HG02678 (cell line): ENCODE data around the gene STK32C.

Source experiments
- ATAC-seq: cut with Tn5 transposase; IDR thresholded peaks from one replicate; pipeline ENCODE4 v1.9.1; 2021; ENCODE audit warnings: mild to moderate bottlenecking, moderate library complexity; ENCODE audit not compliant: unreplicated experiment

The STK32C gene

DNA sequence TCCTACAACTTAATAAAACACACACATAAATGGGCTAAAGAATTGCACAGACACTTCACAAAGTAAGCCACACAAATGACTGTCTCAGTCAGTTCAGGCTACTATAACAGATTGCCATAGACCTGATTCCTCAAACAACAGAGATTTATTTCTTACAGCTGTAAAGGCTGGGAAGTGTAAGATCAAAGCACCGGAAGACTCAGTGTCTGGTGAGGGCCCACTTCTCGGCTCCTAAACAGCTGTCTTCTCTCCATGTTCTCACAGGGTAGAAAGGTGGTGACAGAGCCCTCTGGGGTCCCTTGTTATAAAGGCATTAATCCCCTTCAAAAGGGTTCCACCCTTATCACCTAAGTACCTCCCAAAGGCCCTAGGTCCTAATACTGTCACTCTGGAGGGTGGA lies 18.3 kb downstream of the STK32C start:
- no peak for ATAC-seq

DNA sequence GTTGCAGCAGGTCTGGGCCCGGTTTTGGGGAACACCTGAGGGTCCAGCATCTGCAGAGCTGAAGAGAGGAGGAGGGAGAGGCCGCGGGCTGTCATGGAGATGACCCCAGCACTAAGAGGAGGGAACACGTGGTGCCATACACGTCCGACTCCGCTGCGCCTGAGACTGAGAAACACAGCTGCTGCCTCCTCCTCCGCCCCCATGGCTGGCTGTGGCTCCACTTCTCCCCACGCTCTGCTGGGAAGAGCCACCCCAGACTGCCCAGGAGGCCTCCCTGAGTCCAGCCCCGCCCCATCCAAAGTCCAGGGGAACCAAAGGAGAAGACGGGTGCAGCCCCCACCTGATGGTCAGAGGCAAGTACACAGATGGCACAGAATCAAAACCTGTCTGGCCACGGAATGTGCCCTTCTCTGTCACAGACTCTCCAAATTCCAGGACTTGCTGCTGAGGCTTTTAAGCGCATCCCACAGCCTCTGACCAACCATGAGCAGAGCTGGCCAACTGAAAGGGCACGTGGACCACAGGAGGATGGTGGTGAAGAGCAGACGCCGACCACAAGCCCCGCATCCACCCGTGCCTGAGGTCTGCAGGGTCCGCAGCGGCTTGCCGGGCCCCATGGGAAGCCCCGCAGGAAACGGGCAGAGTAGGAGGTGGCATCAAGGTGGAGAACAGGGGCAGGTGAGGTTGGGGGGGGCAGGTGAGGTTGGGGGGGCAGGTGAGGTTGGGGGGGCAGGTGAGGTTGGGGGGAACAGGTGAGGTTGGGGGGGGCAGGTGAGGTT lies 24.0 kb downstream of the STK32C start:
- ATAC-seq = no peak

DNA sequence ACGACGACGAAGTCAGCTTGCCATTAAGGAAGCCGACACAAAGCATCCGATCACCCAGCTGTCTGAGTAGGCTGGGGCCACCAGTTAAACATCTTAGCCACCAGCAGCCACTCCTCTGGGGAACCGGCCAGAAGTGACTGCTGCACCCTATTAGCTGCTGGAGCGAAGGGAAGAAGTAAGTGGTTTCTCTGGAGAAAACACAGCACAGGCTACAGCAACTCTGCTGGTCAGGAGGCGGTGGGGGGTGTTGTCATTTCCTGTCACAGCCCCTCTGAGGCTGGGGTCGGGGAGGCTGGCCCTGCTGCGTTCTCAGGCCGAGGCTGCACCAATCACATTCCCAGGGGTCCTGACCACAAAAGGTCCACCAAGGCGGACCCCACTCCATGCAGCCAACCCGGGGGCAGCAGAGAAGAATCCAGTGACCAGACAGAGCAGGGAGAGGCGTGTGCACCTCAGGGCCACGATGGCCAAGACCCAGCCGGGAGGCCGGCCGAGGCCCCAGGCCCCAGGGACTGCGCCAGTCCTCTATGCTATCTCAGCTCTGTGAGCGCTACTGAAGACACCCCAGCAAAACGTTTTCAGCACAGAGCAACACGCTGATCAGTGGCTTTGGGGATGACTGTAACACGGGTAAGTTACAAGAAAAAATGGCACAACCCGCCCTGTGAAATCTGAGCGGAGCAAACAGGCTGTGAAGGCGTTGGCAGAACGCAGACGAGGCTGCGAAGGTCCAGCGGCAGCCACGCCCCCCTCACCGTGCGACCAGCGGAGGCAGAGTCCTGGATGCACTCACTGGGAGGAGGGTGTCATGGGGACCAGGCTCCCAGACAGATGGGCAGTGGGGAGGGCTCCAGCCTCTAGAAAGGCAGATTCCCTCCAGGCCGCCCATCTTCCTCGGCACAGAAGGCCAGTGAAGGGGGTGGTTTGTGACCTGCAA lies 24.8 kb downstream of the STK32C start:
- no peak for ATAC-seq

DNA sequence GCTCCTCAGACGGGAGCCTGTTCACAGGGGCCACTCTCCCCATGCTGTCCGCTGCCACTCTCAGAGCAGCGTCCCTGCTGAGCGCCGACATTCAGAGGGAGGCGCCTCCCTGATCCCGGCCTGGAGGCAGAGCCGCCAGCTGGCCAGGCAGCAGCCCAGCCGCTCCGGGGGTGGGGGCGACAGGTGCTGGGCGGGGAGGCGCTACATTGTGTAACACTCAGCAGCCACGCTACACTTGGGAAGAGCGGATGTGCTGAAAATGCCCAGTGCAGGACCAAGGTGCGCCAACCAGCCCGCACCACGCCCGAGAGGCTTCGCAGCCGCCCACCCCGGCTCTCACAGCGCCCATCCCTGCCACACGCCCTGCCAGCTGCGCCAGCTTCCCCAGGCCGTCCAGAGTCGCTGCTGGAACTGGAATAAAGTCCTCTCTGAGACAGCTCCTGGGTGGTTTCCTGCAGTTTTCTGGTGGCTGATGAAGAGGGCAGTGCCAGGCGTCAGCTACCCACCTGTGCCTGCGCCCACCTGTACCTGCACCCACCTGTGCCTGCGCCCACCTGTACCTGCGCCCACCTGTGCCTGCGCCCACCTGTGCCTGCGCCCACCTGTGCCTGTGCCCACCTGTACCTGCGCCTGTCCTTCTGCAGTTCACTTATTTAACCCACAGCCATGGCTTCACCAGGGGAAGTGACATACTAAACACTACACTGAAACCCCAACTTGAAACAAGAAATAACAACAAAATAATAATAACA lies 25.7 kb downstream of the STK32C start:
- no peak for ATAC-seq

DNA sequence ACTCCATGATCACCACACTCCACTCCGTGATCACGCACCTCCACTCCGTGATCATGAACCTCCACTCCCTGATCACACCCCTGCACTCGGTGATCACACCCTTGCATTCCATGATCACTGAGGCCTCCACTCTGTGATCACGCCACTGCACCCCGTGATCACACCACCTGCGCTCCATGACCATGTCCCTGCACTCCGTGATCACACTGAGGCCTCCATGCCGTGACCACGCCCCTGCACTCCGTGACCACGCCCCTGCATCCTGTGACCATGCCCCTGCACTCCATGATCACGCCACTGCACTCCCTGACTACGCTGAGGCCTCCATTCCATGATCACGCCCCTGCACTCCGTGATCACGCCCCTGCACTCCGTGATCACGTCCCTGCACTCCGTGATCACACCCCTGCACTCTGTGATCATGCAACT lies 27.1 kb downstream of the STK32C start:
- no peak for ATAC-seq

DNA sequence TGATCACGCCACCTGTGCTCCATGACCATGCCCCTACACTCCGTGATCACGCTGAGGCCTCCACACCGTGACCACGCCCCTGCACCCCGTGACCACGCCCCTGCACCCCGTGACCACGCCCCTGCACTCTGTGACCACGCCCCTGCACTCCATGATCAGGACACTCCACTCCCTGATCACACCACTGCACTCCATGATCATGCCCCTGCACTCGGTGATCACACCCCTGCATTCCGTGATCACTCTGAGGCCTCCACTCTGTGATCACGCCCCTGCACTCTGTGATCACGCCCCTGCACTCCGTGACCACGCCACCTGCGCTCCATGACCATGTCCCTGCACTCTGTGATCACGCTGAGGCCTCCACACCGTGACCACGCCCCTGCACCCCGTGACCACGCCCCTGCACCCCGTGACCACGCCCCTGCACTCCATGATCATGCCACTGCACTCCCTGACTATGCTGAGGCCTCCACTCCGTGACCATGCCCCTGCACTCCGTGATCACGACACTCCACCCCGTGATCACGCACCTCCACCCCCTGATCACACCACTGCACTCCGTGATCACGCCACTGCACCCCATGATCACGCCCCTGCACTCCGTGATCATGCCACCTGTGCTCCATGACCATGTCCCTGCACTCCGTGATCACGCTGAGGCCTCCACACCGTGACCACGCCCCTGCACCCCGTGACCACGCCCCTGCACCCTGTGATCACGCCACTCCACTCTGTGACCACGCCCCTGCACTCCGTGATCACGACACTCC lies 27.7 kb downstream of the STK32C start:
- no peak for ATAC-seq

DNA sequence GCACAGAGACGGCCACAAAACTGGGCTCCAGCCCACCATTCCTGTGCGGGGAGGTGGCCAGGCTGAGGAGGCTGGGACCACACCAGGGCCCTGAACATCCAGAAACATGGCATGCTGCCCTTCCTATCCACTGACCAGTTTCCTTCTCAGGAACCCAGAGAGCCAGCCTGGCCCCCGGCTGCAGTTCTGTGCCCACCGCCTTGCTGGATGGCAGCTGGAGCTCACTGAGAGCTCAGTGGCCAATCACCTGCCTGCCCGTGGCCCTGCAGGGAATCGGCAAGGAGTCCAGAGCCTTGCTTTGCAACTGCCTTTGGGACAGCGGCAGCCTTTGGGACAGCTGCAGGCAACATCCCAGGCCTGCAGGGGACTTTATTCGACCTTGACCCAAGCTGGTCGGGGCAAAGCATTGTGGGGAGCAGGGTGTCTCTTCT lies 30.4 kb downstream of the STK32C start:
- ATAC-seq = no peak

DNA sequence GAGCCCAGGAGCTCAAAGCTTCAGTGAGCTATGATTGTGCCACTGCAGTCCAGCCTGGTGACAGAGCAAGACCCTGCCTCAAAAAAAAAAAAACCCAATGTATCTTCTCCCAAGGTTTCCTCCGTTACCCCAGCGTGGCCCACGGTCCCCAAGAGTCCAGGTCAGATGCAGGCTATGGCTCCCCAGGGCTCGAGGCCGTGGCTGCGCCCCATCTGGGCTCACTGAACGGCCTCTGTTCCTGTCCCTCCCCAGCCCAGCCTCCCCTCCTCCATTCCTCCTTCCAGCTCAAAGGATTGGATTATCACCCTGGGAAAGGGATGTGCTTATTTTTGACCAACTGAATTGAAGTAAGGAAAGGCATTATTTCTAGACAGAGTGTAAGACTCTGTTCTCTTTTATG lies 31.0 kb downstream of the STK32C start:
- ATAC-seq = no peak

DNA sequence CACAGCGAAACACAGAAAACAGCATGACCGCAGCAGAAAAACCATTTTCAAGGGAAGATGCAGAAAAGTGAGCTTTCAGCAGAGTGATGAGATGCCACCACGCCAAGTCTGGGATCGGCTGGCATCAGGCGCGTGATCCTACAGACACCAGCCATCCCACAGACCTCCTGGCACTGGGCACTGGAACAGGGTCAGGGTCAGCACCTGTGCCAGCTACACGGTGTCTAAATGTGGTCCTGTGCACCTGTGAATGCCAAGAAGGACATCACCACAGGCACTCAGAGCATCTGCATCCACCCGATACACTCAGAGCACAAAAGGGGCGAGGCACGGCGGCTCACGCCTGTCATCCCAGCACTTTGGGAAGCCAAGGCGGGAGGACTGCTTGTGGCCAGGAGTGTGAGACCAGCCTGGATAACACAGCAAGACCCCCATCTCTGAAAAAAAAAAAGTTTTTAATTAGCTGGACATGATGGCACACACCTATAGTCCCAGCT lies 31.5 kb downstream of the STK32C start:
- ATAC-seq = no peak

DNA sequence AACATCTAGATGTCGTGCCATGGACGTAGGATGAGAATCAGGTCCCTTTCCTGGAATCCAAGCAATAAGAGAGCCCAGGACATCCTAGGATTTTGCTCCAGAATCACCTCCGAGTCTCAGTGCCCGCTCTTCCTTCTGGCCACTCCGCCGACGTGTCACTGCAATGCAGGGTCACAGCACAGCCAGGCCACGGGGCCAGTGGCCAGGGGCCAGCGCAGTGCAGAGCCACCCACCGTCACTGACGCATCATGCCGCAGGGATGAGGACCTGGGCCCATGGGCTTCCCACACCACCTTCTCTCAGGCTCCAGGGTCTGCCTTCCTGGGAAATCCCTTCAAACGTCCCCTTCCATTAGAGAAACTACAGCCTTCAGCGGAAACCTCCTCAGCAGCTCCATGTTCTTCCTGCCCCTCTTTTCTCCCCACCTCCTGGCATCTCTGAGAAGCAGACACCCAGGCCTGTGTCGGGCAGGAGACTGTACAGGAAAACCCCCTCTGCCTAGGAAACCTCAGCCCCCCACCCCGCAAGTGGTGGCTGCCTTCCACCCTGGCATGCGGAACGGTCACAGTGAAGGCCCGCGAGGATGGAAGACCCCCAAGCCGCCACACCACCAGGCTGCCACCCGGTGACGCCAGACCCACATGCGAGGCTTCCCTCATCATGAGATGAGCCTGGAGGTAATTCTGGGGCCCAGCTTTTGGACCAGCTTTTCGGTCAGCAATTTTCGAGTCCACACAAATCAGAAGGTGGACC lies 32.1 kb downstream of the STK32C start:
- no peak for ATAC-seq

DNA sequence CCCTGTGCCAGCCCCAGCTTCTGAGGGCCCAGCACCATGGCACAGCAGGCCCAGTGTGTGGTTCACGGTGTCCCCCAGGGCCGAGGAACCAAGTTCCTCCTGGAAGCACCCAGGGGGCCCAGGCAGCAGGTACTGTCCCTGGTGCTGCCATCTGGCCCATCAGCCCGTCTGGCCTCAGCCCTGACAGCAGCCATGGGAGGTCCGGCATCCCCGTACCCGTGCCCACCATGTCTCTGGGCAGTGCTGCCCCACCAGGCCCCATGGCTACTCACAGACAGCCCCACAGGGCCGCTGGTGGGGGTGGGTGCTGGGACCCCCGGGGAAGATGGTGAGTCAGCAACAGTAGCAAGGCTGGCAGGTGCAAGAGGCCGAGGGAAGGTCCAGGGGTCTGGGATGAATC lies 32.8 kb downstream of the STK32C start:
- no peak for ATAC-seq

DNA sequence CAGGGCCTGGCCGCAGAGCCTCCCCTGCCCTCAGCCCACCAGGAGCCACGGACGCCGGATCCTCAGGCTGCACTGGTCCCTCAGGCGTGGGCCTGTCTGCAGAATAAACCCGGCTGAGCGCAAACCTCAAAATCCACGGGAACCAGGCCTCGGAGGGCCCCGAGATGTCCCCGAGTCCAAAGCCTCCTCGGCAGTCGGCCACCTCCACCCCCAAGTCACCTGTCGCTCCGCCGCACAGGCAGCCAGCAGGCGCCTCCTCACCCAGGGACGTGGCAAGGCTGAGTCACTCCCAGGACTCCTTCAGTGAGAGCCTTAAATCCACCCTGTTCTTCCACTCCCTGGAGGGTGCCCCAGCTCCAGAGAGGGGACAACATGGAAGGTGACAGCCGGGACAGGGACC lies 33.2 kb downstream of the STK32C start:
- no peak for ATAC-seq

DNA sequence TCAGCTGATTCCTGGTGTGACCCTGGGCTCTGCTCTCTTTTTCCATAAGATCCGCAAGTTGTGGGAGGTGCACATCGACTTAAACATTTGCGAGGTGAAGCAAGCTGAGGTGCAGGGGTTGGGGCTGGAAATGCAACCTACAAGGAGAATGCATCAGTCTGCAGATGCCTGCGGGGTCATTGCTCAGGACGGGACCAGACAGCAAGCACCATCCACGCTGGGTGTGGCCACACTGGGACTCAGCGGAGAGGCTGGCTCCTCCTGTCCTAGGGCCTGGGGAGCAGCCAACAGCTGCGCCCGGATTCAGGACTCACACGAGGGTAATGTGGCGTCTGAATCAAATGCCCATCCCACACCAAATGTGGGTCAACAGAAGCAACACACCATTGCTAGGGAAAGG lies 33.8 kb downstream of the STK32C start:
- no peak for ATAC-seq

DNA sequence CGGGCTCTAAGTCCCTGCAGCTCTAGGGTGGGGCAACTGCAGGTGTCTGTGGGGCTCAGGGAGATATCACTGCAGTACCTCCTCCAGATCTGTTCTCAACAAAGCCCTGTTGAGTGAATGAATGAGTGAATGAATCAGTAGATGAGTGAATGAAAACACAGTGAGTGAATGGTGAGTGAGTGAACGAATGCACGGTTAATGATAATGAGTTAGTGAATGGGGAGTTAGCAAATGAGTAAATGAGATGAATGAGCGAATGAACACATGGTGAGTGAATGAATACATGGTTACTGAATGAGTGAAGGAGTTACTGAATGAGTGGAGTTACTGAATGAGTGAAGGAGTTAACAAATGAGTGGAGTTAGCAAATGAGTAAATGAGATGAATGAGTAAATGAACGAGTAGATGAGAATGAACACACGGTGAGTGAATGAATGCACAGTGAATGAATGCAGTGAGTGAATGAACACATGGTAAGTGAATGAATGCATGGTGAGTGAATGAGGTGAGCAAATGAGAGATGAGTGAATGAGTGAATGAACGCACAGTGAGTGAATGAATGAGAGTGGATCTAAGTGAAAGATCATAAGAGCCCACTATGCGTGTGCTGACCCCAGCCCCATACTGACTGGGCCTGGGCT lies 34.3 kb downstream of the STK32C start:
- ATAC-seq = no peak

DNA sequence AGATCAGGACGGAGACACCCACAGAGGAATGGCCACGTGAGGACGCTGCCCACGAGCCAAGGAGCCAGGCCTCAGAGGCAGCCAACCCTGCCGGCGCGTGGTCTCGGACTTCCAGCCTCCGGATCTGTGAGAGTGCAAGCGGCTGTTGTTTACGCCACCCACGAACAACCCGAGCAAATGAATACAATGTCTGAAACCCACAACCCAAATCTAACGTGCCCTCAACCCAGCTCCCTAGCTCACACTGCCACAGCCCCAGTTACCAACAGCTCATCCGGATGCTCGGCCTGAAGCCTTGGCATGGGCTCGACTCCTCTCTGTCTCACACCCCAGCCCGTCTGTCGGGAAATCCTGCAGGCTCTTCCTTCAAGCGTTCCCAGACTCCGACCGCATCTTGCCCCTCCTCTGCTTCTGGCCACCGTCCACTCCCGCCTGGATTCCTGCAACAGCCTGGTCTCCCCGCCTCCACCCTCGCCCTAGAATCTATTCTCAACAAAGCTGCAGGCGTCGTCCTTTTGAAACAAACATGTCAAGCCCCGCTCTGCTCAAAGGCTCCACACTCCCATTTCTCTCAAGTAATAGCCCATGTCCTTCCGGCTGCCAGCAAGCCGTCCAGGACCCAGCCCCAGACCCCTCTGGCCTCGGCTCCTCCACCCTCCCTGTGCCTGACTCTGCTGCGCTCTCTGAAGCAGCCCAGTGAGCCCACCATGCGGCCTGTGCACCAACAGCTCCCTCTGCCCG lies 35.3 kb downstream of the STK32C start:
- no peak for ATAC-seq

DNA sequence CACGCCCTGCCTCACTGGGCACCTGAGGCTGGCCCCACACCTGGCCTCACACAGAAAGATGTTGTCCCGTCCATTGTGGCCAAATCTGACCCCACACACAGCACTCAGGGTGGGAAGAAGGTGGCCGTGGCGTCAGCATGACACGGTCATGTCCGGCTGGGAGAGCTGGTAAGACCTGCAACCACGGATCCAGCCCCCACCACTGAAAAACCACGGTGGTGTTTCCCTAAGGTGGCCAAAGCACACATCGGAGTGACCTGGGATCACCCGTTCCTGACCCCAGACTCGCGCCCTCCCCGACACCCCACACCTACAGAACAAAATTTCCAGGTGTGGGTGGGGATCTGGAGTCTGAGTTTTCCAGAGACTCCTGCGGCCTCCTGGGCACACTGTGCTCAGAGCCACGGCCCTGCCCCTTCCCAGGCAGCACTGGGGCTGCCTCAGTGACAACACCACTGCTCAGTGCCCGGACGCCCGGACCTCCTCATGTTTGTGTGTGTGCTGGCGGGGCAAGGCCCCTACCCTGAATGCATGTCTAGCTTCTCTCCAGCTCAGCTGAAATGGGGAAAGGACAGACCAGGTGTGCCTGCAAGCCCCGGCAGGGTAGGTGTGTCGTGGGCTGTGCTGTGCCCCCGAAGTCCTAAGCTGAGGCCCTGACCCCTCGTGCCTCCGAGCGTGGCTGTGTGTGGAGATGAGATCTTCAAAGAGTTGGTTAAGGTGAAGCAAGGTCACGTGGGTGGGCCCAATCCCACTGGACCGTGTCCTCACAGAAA lies 36.1 kb downstream of the STK32C start:
- no peak for ATAC-seq

DNA sequence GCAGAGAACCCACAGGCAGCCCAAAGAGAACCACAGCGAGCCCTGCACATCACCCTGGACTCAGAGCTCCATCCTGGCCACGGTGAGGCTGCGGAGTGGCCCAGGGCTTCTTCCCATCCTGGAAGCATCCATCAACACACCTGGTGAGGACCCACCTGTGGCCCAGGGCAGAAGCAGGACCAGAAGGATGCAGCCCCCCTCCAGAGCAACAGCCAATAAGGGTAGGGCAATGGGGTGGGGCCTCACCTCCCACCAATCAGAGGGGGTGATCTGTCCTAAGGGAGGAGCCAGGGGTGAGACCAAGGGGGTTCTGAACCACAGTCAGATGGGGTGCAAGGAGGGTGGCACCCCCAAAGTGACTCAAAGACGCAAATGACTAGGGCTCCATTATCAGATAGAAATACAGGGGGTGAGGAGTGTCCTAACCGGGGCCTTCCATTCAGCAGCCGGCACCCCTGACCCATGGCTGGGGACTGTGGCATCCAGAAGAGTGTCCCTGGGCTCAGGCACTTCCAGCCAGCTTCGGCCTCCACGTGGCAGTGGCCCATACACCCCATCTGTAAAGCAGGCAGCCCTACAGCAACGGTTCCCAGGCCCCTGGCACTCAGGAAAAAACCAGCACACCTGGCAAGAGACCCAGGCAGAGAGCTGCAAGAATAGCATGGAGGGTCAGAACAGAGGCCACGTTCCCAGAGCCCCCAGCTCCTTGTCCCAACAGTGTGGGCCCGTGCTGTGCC lies 36.9 kb downstream of the STK32C start:
- ATAC-seq = no peak
